Measurements from ENCODE around the gene UBE2S. TPM values are rescaled to one million over a fixed set of nuclear protein-coding genes. Genes with fewer than 3 reads are reported as not detected.

UBE2S gene
- total and polyA plus RNA-seq, 2 of the 8 experiments (the other 6 are each of a cell fraction or from before 2014, with no cell fraction given): 398 to 530 TPM

DNA sequence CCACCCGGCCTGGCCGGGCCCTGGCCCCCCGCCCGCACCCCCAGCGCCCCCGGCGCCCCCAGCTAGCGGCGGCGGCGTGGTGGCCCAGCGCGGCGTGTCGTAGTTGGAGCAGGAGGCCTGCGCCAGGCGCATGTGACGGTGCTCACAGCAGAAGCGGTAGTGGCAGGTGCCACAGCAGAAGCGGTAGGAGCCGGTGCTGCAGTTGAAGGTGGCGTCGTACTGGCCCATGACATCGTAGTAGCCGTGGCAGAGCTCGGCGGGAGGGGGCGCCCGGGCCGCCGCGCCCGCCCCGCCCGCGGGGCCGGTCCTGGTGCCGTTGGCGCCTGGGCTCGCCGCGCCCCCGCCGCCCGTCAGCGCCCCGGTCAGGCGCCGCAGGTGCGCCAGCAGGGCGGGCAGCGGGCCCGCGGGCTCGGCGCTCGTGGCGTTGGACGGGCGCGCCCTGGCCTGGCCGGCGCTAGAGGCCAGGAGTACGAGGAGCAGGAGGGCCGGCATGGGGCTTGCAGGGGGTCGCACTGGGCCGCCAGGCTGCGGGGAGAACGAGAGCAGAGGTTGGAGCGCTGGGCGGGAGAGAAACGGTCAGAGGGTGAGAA lies 34.9 kb upstream of the UBE2S start (continued):
- TF ChIP-seq, protein P1, sequence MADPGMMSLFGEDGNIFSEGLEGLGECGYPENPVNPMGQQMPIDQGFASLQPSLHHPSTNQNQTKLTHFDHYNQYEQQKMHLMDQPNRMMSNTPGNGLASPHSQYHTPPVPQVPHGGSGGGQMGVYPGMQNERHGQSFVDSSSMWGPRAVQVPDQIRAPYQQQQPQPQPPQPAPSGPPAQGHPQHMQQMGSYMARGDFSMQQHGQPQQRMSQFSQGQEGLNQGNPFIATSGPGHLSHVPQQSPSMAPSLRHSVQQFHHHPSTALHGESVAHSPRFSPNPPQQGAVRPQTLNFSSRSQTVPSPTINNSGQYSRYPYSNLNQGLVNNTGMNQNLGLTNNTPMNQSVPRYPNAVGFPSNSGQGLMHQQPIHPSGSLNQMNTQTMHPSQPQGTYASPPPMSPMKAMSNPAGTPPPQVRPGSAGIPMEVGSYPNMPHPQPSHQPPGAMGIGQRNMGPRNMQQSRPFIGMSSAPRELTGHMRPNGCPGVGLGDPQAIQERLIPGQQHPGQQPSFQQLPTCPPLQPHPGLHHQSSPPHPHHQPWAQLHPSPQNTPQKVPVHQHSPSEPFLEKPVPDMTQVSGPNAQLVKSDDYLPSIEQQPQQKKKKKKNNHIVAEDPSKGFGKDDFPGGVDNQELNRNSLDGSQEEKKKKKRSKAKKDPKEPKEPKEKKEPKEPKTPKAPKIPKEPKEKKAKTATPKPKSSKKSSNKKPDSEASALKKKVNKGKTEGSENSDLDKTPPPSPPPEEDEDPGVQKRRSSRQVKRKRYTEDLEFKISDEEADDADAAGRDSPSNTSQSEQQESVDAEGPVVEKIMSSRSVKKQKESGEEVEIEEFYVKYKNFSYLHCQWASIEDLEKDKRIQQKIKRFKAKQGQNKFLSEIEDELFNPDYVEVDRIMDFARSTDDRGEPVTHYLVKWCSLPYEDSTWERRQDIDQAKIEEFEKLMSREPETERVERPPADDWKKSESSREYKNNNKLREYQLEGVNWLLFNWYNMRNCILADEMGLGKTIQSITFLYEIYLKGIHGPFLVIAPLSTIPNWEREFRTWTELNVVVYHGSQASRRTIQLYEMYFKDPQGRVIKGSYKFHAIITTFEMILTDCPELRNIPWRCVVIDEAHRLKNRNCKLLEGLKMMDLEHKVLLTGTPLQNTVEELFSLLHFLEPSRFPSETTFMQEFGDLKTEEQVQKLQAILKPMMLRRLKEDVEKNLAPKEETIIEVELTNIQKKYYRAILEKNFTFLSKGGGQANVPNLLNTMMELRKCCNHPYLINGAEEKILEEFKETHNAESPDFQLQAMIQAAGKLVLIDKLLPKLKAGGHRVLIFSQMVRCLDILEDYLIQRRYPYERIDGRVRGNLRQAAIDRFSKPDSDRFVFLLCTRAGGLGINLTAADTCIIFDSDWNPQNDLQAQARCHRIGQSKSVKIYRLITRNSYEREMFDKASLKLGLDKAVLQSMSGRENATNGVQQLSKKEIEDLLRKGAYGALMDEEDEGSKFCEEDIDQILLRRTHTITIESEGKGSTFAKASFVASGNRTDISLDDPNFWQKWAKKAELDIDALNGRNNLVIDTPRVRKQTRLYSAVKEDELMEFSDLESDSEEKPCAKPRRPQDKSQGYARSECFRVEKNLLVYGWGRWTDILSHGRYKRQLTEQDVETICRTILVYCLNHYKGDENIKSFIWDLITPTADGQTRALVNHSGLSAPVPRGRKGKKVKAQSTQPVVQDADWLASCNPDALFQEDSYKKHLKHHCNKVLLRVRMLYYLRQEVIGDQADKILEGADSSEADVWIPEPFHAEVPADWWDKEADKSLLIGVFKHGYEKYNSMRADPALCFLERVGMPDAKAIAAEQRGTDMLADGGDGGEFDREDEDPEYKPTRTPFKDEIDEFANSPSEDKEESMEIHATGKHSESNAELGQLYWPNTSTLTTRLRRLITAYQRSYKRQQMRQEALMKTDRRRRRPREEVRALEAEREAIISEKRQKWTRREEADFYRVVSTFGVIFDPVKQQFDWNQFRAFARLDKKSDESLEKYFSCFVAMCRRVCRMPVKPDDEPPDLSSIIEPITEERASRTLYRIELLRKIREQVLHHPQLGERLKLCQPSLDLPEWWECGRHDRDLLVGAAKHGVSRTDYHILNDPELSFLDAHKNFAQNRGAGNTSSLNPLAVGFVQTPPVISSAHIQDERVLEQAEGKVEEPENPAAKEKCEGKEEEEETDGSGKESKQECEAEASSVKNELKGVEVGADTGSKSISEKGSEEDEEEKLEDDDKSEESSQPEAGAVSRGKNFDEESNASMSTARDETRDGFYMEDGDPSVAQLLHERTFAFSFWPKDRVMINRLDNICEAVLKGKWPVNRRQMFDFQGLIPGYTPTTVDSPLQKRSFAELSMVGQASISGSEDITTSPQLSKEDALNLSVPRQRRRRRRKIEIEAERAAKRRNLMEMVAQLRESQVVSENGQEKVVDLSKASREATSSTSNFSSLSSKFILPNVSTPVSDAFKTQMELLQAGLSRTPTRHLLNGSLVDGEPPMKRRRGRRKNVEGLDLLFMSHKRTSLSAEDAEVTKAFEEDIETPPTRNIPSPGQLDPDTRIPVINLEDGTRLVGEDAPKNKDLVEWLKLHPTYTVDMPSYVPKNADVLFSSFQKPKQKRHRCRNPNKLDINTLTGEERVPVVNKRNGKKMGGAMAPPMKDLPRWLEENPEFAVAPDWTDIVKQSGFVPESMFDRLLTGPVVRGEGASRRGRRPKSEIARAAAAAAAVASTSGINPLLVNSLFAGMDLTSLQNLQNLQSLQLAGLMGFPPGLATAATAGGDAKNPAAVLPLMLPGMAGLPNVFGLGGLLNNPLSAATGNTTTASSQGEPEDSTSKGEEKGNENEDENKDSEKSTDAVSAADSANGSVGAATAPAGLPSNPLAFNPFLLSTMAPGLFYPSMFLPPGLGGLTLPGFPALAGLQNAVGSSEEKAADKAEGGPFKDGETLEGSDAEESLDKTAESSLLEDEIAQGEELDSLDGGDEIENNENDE (IDR thresholded peaks at IDR 0.05; ENCODE audit: insufficient replicate concordance, low read length): no peak
- no peak for TF ChIP-seq NRF1 (IDR thresholded peaks at IDR 0.05; ENCODE audit: low read depth, low read length)
- no peak for TF ChIP-seq RFX5 (IDR thresholded peaks at IDR 0.05; ENCODE audit: borderline replicate concordance, low read depth, low read length)
- TF ChIP-seq CHD2 (IDR thresholded peaks at IDR 0.05; ENCODE audit: low read length): no peak
- TF ChIP-seq, protein P2, sequence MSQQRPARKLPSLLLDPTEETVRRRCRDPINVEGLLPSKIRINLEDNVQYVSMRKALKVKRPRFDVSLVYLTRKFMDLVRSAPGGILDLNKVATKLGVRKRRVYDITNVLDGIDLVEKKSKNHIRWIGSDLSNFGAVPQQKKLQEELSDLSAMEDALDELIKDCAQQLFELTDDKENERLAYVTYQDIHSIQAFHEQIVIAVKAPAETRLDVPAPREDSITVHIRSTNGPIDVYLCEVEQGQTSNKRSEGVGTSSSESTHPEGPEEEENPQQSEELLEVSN (IDR thresholded peaks at IDR 0.05): peak; percentile 72; the same call in 1 of the 2 replicates
- TF ChIP-seq CEBPB (IDR thresholded peaks at IDR 0.05; ENCODE audit: low read depth, low read length): no peak
- no peak for TF ChIP-seq NANOG (IDR thresholded peaks at IDR 0.05; ENCODE audit: insufficient read depth, low read depth, low read length, poor library complexity, severe bottlenecking)
- TF ChIP-seq, protein P3, sequence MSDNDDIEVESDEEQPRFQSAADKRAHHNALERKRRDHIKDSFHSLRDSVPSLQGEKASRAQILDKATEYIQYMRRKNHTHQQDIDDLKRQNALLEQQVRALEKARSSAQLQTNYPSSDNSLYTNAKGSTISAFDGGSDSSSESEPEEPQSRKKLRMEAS (IDR thresholded peaks at IDR 0.05): peak; percentile 81

All from H1 (cell line).